Osteocyte (in vitro differentiated cells): Measurements from ENCODE around the gene LYZL4. TPM values are rescaled to one million over a fixed set of nuclear protein-coding genes. Genes with fewer than 3 reads are reported as not detected.

ENCODE experiments used
- DNase-seq: peaks from one replicate; pipeline ENCODE4 v3.0.0; 2021; ENCODE audit warnings: mixed read lengths; ENCODE audit not compliant: unreplicated experiment; ENCODE audit errors: extremely low spot score
- H3K27ac Mint-ChIP-seq: one replicate; pipeline ENCODE4 v1.8.0; 2021; ENCODE audit warnings: mild to moderate bottlenecking, mixed read lengths; ENCODE audit not compliant: unreplicated experiment
- H3K27me3 Mint-ChIP-seq: one replicate; pipeline ENCODE4 v1.8.0; 2021; ENCODE audit warnings: mixed read lengths; ENCODE audit not compliant: unreplicated experiment
- H3K36me3 Mint-ChIP-seq: one replicate; pipeline ENCODE4 v1.8.0; 2021; ENCODE audit warnings: mixed read lengths; ENCODE audit not compliant: unreplicated experiment
- H3K4me1 Mint-ChIP-seq: one replicate; pipeline ENCODE4 v1.8.0; 2021; ENCODE audit warnings: mixed read lengths; ENCODE audit not compliant: unreplicated experiment
- H3K4me3 Mint-ChIP-seq: one replicate; pipeline ENCODE4 v1.8.0; 2021; ENCODE audit warnings: mild to moderate bottlenecking, moderate library complexity, mixed read lengths; ENCODE audit not compliant: unreplicated experiment
- H3K9me3 Mint-ChIP-seq: one replicate; pipeline ENCODE4 v1.8.0; 2021; ENCODE audit warnings: mixed read lengths; ENCODE audit not compliant: unreplicated experiment
- CTCF ChIP-seq: fragments of 200-600 bp; sonication (generic); IDR thresholded peaks from 2 replicates; pipeline ENCODE4 v1.5.0; 2021; ENCODE audit warnings: antibody characterized with exemption, mild to moderate bottlenecking, moderate library complexity
- total RNA-seq: library from RNA; stranded (reverse); gene quantifications from 2 replicates; pipeline ENCODE4 v1.2.1, GENCODE V29; 2021

Gene LYZL4
- total RNA-seq, 1 donor from 2014 or later = not detected

- no peaks in the 10 kb centered on the region for H3K36me3 Mint-ChIP-seq
- TF ChIP-seq CTCF = no peak
- H3K9me3 Mint-ChIP-seq = no peaks in the 10 kb centered on the region
- no peak for DNase-seq
- peaks cover 27% of the 10 kb centered on the region for H3K27me3 Mint-ChIP-seq
- no peak overlapping the region for H3K4me3 Mint-ChIP-seq
- no peaks in the 10 kb centered on the region for H3K4me1 Mint-ChIP-seq
- H3K27ac Mint-ChIP-seq = no peak overlapping the region
Measured at GRCh38 chr3:42412526-42413155, 2.2 kb upstream of the LYZL4 start.

GRCh38 chr3:42411429-42411828, 1.0 kb upstream of the LYZL4 start:
- Mint-ChIP-seq H3K27me3 (peaks cover 23% of the 10 kb centered on the region), H3K36me3 (no peaks in the 10 kb centered on the region), H3K4me1 (no peaks in the 10 kb centered on the region), H3K4me3 (no peak overlapping the region), H3K9me3 (no peaks in the 10 kb centered on the region), H3K27ac (no peak overlapping the region)
- DNase-seq = no peak
- no peak for TF ChIP-seq CTCF

GRCh38 chr3:42408156-42408555, 2.3 kb downstream of the LYZL4 start:
- Mint-ChIP-seq H3K4me1 (no peaks in the 10 kb centered on the region), H3K9me3 (no peaks in the 10 kb centered on the region)

GRCh38 chr3:42406727-42407450, 3.5 kb downstream of the LYZL4 start:
- Mint-ChIP-seq H3K27me3 (peaks cover 9% of the 10 kb centered on the region), H3K9me3 (no peaks in the 10 kb centered on the region), H3K36me3 (no peaks in the 10 kb centered on the region), H3K4me3 (no peak overlapping the region), H3K27ac (no peak overlapping the region), H3K4me1 (no peaks in the 10 kb centered on the region)
- DNase-seq = peak; percentile 66
- no peak for TF ChIP-seq CTCF

More at GRCh38 chr3:42408156-42408555, 2.3 kb downstream of the LYZL4 start:
- Mint-ChIP-seq H3K36me3 (no peaks in the 10 kb centered on the region), H3K4me3 (no peak overlapping the region), H3K27me3 (peaks cover 5% of the 10 kb centered on the region), H3K27ac (no peak overlapping the region)
- no peak for TF ChIP-seq CTCF
- DNase-seq = peak; percentile 51

GRCh38 chr3:42405857-42406256, 4.6 kb downstream of the LYZL4 start:
- DNase-seq = peak; percentile 64
- TF ChIP-seq CTCF = no peak
- H3K27ac Mint-ChIP-seq = no peak overlapping the region
- no peaks in the 10 kb centered on the region for H3K4me1 Mint-ChIP-seq
- H3K27me3 Mint-ChIP-seq = peaks cover 9% of the 10 kb centered on the region
- no peak overlapping the region for H3K4me3 Mint-ChIP-seq
- H3K36me3 Mint-ChIP-seq = no peaks in the 10 kb centered on the region
- H3K9me3 Mint-ChIP-seq = no peaks in the 10 kb centered on the region
